Measurements from ENCODE around the gene SPATS2L.

DNA sequence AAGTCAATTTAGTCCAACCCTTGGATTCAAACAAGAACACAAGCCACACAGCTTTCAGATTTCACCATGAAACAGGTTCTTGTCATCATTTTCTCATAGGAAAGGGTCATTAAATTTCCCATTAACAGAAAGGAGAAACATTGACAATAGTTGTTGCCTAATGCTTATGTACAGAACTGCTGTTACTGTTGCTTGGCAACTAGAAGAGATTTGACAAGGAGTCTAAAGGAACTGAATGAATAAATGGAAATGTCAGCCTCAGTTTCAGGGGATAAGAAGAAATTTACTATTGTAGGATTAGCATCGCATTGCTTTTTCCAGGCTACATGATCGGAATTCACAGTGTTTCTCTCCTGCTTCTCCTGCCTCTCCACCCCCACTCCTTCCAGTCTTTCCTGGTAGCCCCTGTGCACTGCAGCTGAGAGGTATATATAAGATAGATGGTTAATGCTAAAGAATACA is 90.3 kb downstream of the SPATS2L start:
- TF ChIP-seq POLR2A (IDR thresholded peaks at IDR 0.05; ENCODE audit: low read depth, low read length) (no peak), POLR2AphosphoS5 (IDR thresholded peaks at IDR 0.05; ENCODE audit: low read depth, low read length) (no peak), TAF1 (IDR thresholded peaks at IDR 0.05; ENCODE audit: borderline replicate concordance, low read depth, low read length) (no peak)

Measured in GM12892 (cell line).